ENCODE results near the gene BCAS3. TPM values are rescaled to one million over a fixed set of nuclear protein-coding genes. Genes with fewer than 3 reads are reported as not detected.

Gene BCAS3
- total RNA-seq, 4 donors from 2014 or later = 18.7 to 37.8 (median 24.9) TPM

- no peak for DNase-seq (ENCODE audit: low spot score)
- ATAC-seq (ENCODE audit: low FRiP score) = peak; percentile 34
- TF ChIP-seq CTCF (IDR thresholded peaks at IDR 0.05) = no peak
Measured at GRCh38 chr17:61409301-61410112, 731.9 kb downstream of the BCAS3 start.

GRCh38 chr17:61410141-61411010 is 732.7 kb downstream of the BCAS3 start:
- no peak for TF ChIP-seq CTCF (IDR thresholded peaks at IDR 0.05)
- DNase-seq (ENCODE audit: low spot score) (no peak), ATAC-seq (ENCODE audit: low FRiP score) (peak; percentile 39)

GRCh38 chr17:61411011-61411260 is 733.3 kb downstream of the BCAS3 start:
- ATAC-seq (ENCODE audit: low FRiP score) (no peak), DNase-seq (ENCODE audit: low spot score) (no peak)
- no peak for TF ChIP-seq CTCF (IDR thresholded peaks at IDR 0.05)

GRCh38 chr17:61411261-61412142 is 733.9 kb downstream of the BCAS3 start:
- DNase-seq (ENCODE audit: low spot score) (no peak), ATAC-seq (ENCODE audit: low FRiP score) (peak; percentile 13)
- no peak for TF ChIP-seq CTCF (IDR thresholded peaks at IDR 0.05)

- peak; percentile 72 for DNase-seq (ENCODE audit: low spot score)
- ATAC-seq (ENCODE audit: low FRiP score) = peak; percentile 76
- TF ChIP-seq CTCF (IDR thresholded peaks at IDR 0.05) = peak in 2 of 3 donors; percentile 88 to 92
Measured at GRCh38 chr17:61412143-61412859, 734.6 kb downstream of the BCAS3 start.
